ENCODE data around the gene ARMH2. TPM values are rescaled to one million over a fixed set of nuclear protein-coding genes. Genes with fewer than 3 reads are reported as not detected.

The ARMH2 gene
- total and polyA plus RNA-seq, 2 donors (not counting 1 experiment from before 2014, with no cell fraction given): 0.43 to 5.0 TPM

GRCh38 chr6:24844903-24845302, 46.2 kb upstream of the ARMH2 start:
- H4K20me1 ChIP-seq (ENCODE audit: control insufficient read depth, insufficient read depth, low read length, poor library complexity, severe bottlenecking): peaks cover 85% of the 10 kb centered on the region
- no peak overlapping the region for H3K4me3 Mint-ChIP-seq
- peaks cover 0 to 5% of the 10 kb centered on the region in 2 donors for H3K4me1 ChIP-seq (ENCODE audit: control insufficient read depth in 2 of 2, insufficient read depth in 2 of 2, low read length in 2 of 2)

More at GRCh38 chr6:24844903-24845302, 46.2 kb upstream of the ARMH2 start:
- CTCF ChIA-PET: interaction anchor here (0.7 to 4.8 kb wide), 5 partner anchors 10 to 182 kb away, joined by 3 to 26 read pairs (median 5); no protein-coding TSS in a partner anchor
- H3K27me3 ChIP-seq (replicated peaks in 1 of 4; ENCODE audit: control extremely low read depth in 1 of 4, control insufficient read depth in 3 of 4, insufficient read depth in 4 of 4, low read length in 3 of 4): no peaks in the 10 kb centered on the region
- H3K79me2 ChIP-seq (ENCODE audit: control insufficient read depth, insufficient read depth, low read length): peaks cover 38% of the 10 kb centered on the region
- H3K27ac ChIP-seq (ENCODE audit: low read length in 2 of 2): peak overlapping the region in 1 of 2 donors; percentile 44
- H3K4me2 ChIP-seq (replicated peaks; ENCODE audit: low read depth, low read length, poor library complexity, severe bottlenecking): no peak overlapping the region
- no peak overlapping the region for H3K4me3 ChIP-seq (ENCODE audit: control extremely low read depth in 1 of 5, extremely low read depth in 1 of 5, insufficient read depth in 1 of 5, low read depth in 2 of 5, low read length in 4 of 5)
- Mint-ChIP-seq H3K9me3 (ENCODE audit: insufficient read depth) (no peaks in the 10 kb centered on the region), H3K4me1 (peaks cover 19% of the 10 kb centered on the region), H3K27me3 (no peaks in the 10 kb centered on the region), H3K27ac (peak overlapping the region; percentile 81)
- no peaks in the 10 kb centered on the region for H3K9me3 ChIP-seq (ENCODE audit: control extremely low read depth in 1 of 3, control insufficient read depth in 2 of 3, insufficient read depth in 1 of 3, low read length in 2 of 3)
- POLR2A ChIA-PET: no interaction called here
- DNase-seq (no peak), ATAC-seq (ENCODE audit: low read depth) (no peak)
- no CpG with 5 or more reads among the region's 6 CpGs for WGBS (ENCODE audit: insufficient coverage)
- H3K36me3 ChIP-seq (replicated peaks in 1 of 2; ENCODE audit: control extremely low read depth in 1 of 2, control insufficient read depth in 1 of 2, extremely low read depth in 1 of 2, insufficient read depth in 2 of 2, low read length in 1 of 2): peaks cover 46 to 97% of the 10 kb centered on the region in 2 experiments
- intact Hi-C loops (cut with micrococcal nuclease): no loop called here
- no peak overlapping the region for H3K9ac ChIP-seq (ENCODE audit: low read length)
- no peak overlapping the region for H2AFZ ChIP-seq (ENCODE audit: insufficient read depth, low read depth, low read length, poor library complexity, severe bottlenecking)
- TF ChIP-seq EZH2 (IDR thresholded peaks at IDR 0.05; ENCODE audit: borderline replicate concordance, insufficient read depth, low read depth, low read length, poor library complexity, severe bottlenecking) (no peak), CTCF (IDR thresholded peaks at IDR 0.05) (no peak)
